Melanocyte of skin (primary cell): Measurements from ENCODE around the gene SHROOM3. TPM values are rescaled to one million over a fixed set of nuclear protein-coding genes. Genes with fewer than 3 reads are reported as not detected.

Source experiments
- small RNA-seq, 2 donors: library from RNA; depleted of rRNA; stranded (forward); fragments of <200 nt; gene quantifications; one replicate each; pipeline ENCODE3, GENCODE V24; 2012
- total RNA-seq, 2 donors: library from RNA; depleted of rRNA; stranded (reverse); fragments of >200 nt; gene quantifications; 2 replicates each; pipeline ENCODE4 v1.2.3, GENCODE V29; 2012

Gene SHROOM3
- under 1 TPM; under 0.01 to 0.33 TPM for total RNA-seq

DNA sequence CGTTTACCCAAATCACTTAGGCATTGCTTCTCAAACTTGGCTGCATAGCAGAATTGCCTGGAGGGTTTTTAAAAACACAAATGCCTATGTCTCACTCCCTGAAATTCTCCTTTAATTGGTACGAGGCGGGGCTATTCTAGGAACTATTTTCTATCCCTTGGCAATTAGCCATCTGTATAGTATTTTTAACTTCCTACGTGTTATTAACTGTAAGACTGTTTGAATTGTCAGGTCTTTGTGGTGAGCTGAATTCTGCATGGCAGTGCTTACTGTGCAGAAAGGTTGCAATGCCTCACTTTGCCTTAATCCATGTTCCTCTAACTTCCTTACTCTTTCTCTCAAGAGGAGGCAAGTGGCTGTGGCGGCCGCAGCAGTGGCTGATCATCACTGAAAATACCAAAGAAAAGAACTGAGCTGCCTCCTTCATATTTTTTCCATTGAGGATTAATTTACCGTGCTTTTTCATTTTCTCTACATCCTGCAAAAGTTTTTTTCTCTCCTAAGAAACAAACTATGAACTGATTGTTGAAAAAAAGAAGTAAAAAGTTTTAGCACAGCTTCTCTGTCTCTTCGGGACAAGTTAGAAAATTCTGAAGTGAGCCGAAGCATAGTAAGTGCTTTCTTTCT is at the start of gene SHROOM3:
Gene SHROOM3 (plus strand): TSS at position 329 of the 627 bp plus-strand sequence. CDS start 824 bp downstream, outside the sequence.

DNA sequence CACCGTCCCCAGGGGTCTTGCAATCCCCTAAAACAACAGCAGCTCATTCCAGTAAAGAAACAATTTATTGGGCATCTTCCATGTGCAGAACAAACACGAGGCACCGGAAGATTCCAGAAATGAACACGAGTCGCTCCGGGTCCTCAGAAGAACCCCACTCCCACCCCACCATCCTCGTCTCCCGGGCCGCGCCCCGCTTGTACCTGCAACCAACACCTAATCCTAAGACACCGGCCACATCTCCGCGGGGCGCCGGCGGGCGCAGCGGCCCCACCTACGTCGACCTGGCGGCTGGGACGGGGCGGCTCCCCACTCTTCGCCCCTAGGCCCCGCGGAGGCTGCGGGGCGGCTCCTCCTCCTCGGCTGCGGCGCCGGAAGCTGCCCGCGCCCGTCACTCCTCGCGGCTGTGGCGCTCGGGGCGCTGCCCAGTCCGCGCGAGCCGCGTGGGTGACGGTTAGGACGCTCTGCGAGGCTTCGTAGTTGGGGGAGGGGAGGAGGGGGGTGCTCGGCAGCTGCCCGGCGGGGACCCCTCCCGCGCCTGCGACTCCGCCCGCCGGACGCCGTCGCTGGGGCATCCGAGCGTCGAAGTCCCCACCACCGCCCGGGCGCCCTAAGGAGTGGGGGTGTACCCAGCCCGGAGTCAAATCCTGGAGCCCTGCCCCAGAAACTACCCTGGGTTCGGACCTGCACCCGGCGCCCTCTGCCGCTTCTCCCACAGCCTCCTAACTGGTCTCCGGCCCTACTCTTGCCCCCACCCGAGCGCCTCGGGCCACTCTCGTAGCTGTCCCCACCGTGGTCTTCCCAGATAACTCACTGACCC is 14.1 kb upstream of the SHROOM3 start, which contains the start of gene CCDC158:
Gene CCDC158 (minus strand): TSS at position 380 of the 820 bp plus-strand sequence. CDS start 17,934 bp downstream, outside the sequence.

Small RNA genes within 50 kb of the gene (small RNA-seq; reads per million reads assigned to genes)
- 0 reads per million in 2 donors for gene MIR4450
- gene RF00278: 0 reads per million in 2 donors
- 0.04 to 0.06 reads per million in 2 donors for gene RNU6-145P

Other genes with a start within 250 kb of the SHROOM3 start
- 100 to 1,000 TPM; 168 to 243 TPM for gene SCARB2, start 221.4 kb upstream of the SHROOM3 start, total RNA-seq
- gene FAM47E, start 183.5 kb upstream of the SHROOM3 start, total RNA-seq: under 1 TPM; under 0.01 to 0.34 TPM
- gene STBD1, start 128.5 kb upstream of the SHROOM3 start, total RNA-seq: 1 to 10 TPM; 1.4 to 3.3 TPM
- gene CCDC158, start 14.1 kb upstream of the SHROOM3 start, total RNA-seq: under 1 TPM in 1 of 2 donors, not detected in 1; under 0.01 TPM